HEK293 (cell line): ENCODE results near the gene ZFHX3.

ENCODE experiments used
- CTCF ChIP-seq: fragments of 450-650 bp; formaldehyde crosslinking; IDR thresholded peaks from 2 replicates; pipeline ENCODE4 v1.5.1; 2016; ENCODE audit warnings: missing biosample characterization, missing genetic modification characterization
- PRDM10 ChIP-seq: fragments of 450-650 bp; formaldehyde crosslinking; IDR thresholded peaks from 2 replicates; pipeline ENCODE4 v1.5.1; 2016; ENCODE audit warnings: missing biosample characterization, missing genetic modification characterization

GRCh38 chr16:73043828-73044467 lies 4.0 kb downstream of the ZFHX3 start:
- TF ChIP-seq PRDM10 (peak; percentile 83), CTCF (tag by site-specific recombination) (no peak)
